GM21529 (cell line): Measurements from ENCODE around the gene PNMT.

Source experiments
- ATAC-seq: cut with Tn5 transposase; IDR thresholded peaks from one replicate; pipeline ENCODE4 v1.9.1; 2021; ENCODE audit not compliant: unreplicated experiment

PNMT gene

GRCh38 chr17:39632153-39632941 is 35.9 kb upstream of the PNMT start:
- ATAC-seq: no peak

DNA sequence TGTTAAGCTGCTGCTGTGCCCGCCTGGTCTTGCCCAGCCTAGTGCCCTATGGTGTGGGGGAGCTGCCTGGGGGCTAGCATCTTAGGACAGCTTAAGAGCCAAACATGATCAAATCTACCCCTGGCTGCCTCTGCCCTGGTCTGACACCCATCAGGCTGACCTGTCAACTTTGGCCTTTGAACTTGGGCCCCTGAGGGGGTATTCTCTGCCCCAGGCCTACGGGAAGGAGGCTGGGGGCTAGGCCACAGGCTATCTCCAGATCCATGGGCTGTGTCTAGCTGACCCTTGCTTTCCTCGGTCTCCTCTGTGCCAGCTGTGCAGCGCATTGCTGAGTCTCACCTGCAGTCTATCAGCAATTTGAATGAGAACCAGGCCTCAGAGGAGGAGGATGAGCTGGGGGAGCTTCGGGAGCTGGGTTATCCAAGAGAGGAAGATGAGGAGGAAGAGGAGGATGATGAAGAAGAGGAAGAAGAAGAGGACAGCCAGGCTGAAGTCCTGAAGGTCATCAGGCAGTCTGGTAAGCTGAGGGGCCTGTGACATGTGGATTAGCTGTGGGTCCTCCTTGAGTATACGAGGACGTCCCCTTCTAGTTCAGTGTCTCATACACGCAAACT is 34.6 kb upstream of the PNMT start:
- ATAC-seq: no peak

DNA sequence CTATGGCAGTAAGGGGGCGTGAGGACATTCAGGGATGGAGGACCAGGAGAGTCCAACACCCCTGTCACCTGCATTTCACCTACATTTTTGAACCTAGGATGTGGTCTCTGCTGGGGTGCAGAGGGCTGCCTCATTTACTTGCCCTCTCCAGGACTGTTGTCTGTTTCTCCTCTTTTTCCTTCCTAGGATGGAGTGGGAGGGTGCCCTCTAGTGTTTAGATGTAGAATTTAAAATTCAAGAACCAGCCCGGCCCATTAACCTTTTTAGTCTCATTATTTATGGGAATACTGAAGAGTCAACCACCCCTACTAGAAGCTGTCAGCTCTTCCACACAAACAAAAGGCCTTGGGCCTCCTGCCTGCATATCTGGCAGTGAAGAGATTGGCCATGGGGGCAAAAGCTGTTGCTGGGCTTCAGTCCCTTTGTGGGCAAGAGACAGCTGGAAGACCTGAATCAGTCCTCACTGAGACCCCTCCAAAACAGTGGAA is 33.8 kb upstream of the PNMT start:
- ATAC-seq: no peak

- no peak for ATAC-seq
Observed at GRCh38 chr17:39635614-39636176, 32.6 kb upstream of the PNMT start.

DNA sequence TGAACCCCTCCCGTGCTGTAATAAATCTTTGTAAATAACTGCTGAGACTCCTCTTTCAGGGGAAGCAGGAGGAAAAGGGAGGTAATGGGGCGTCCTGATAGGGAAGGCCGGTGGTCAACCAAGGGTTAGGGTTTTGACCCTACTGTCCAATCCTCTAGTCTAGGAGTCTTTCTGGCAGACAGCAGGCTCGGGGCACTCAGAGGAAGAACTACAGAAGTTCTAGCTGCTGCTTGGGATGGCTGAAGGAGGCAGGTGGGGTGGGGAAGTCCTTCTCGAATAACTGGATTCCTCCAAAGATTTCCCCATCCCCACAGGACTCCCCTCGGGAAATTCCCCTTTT is 31.7 kb upstream of the PNMT start:
- ATAC-seq: peak; percentile 11

GRCh38 chr17:39636927-39637736 is 31.1 kb upstream of the PNMT start, which contains the start of gene STARD3:
Gene STARD3, plus strand, starts transcription at chr17:39637144. Its CDS starts 16,388 bp downstream, at chr17:39653532.
- ATAC-seq: peak; percentile 83

DNA sequence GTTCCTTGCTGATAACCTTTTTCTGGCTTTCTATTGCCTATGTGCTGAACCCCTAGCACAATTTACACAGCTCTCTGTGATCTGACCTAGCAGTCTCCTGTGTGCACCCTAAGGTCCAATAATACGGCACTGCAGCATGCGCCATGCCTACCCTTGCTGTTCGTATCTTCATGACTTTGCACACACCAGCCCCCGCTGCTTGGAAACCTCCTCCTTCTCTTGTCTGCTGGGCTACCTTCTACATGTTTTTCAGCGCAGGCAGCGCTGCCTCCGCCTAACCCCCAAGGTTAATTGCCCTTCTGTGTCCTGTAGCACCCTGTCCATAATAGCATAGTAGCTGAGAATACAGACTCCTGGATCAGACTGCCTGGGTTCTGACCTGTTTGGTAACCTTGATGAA is 29.9 kb upstream of the PNMT start:
- ATAC-seq: no peak

DNA sequence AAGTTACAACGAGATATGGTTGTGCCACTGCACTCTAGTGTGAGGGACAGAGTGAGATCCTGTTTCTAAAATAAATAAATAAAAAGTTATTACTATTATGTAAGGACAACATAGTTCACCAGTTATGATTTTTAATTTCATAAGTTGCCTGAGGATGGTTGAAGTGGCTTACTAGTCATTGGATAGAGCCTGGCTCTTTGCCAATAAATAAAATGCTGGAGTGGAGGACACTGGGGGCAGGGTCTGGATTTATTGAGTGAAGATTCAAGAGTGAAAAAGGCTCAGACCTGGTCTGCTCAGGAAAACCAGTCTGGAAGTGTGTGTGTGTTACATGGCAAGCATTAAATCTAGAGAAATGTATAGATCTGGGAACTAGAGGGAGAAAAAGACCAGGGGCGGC is 29.2 kb upstream of the PNMT start:
- ATAC-seq: no peak

DNA sequence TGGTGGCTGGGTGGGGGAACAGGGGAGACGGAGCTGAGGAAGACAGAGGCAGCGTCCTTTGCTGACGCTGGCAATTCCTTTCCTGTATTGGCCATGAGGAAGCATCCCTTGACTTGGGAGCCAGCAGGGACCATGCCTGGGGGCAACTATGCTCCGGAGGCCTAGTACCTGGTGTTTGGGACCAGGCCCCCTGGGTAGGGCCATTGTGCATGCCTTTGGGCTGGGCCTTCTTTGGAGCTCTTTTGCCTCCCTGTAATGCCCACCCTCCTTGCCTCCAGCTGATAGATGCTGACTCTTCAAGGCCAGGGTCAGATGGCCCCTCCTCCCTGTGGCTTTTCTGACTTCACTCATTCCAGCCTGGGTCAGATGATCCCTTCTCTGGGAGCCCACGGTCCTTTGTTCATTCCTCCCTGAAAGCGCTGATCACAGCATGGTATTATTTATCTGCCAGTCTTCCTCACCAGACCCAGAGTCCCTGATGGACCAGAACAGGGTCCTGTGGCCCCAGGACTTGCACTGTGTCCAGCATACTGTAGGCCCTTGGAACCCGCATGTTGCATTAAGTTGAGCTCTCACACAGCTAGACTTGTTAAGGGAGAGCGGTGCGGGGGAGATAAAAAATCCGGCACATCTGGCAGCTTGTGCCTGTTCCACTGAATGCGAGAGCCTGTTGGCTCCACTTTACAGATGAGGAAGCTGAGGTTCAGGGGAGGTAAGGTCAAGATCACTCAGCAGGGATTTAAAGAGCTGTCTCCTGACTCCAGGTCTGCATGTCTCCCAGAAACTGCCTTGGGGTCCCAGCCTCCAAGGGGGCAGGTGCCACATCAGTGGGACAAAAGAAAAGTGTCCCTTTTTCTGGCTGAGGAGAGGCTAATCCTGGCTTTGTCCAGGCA is 28.4 kb upstream of the PNMT start:
- ATAC-seq: no peak

- no peak for ATAC-seq
Observed at GRCh38 chr17:39640591-39641031, 27.6 kb upstream of the PNMT start.

GRCh38 chr17:39641097-39641496 is 27.2 kb upstream of the PNMT start:
- no peak for ATAC-seq

- no peak for ATAC-seq
Observed at GRCh38 chr17:39641883-39642282, 26.4 kb upstream of the PNMT start.

DNA sequence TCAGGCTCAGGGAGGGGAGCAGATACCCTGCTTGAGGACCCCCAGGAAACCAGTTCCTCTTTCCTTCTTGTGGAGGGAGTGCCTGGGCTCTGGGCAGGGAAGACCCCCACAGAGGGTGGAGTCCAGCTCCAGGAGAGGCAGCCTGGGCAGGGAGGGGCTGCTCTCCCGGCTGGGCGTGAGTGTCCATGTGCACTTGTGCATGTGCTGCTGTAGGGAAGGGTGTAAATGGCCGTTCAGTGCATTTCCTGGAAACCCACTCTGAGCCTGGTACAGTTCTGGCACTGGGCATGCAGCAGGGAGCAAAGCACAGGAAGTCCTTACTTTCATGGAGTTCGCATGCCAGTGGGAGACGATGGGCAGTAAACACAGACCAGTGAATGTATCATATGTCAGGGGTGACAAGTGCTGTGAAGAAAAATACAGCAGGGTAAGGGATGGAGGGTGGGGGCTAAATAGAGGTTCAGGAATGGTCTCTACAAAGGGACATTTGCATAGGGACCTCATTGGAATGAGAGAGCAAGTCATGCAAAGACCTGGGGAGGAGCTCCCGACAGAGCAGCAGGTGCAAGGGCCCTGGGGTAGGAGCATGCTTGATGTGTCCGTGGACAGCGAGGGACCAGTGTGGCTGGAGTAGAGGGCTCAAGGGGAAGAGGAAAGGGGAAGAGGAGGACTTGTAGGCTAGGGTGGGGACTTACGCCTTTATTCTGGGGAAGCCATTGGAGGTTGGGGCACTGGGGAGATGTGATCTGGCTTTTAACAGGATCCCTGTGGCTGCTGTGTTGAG is 25.8 kb upstream of the PNMT start:
- ATAC-seq: no peak

GRCh38 chr17:39643271-39643670 is 25.0 kb upstream of the PNMT start:
- no peak for ATAC-seq

GRCh38 chr17:39647256-39647655 is 21.0 kb upstream of the PNMT start:
- ATAC-seq: no peak

- ATAC-seq: no peak
Observed at GRCh38 chr17:39648616-39649366, 19.5 kb upstream of the PNMT start.

DNA sequence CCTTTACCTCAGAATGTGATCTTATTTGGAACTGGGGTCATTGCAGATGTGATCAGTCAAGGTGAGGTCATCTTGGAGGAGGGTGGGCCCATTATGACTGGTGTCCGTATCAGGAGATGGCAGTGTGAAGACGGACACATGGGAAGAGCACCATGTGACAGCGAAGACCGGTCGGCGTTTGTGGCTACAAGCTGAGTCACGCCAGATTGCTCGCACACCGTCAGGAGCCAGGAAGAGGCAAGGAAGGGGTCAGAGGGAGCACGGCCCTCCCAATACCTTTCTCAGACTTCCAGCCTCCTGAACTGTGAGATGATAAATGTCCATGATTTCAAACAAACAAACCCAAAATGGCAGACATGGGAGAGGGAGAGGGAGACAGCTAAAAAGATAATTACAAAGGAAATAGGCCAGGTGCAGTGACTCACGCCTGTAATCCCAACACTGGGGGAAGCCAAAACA is 18.1 kb upstream of the PNMT start:
- ATAC-seq: no peak

DNA sequence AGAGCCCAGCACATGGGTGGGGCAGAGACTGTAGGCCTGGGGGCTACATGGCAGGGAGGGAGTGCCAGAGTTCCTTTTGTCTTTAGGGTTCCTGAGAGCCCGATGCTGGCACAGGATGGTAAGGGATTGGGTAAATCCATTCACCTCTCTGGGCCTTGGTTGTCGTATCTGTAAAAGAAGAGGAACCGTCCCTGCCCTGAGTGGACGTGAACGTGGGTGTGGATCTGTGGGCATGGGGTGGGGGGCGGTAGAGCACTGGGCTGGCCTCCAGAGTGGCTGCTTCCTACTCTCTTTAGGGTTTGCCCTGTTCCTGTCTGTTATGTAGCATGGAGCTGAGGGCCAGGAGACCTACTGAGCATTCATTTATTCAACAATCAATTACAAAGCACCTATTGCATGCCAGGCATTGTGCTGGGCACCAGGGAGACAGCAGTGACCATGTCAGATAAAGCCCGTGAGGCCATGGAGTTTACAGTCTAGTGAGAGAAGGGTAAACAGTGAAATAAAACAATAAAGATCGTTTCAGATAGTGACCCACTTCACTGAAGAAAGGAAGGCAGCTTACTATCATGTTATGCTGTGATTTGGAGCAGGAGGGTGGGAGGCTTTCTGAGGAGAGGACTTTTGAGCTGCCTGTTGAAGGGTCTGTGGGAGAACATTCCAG is 16.2 kb upstream of the PNMT start:
- ATAC-seq: no peak
